Mucosa of rectum (tissue), 2 donors: ENCODE measurements around the gene NEDD8.
A peak's percentile ranks its signal among the peaks of the same experiment; 100 is the strongest.

Source experiments
- H3K27ac ChIP-seq, 2 donors: one replicate each; pipeline ENCODE4 v1.7.0; 2013; ENCODE audit warnings: inconsistent platforms in 2 of 2, low read depth in 2 of 2, low read length in 2 of 2
- H3K27me3 ChIP-seq, 2 donors: one replicate each; pipeline ENCODE4 v1.7.0; 2013; ENCODE audit warnings: low read length in 2 of 2; ENCODE audit not compliant: control insufficient read depth in 2 of 2, insufficient read depth in 2 of 2
- H3K36me3 ChIP-seq, 2 donors: one replicate each; pipeline ENCODE4 v1.7.0; 2013; ENCODE audit warnings: low read length in 2 of 2; ENCODE audit not compliant: control insufficient read depth in 2 of 2, insufficient read depth in 2 of 2
- H3K4me1 ChIP-seq, 2 donors: one replicate each; pipeline ENCODE4 v1.7.0; 2013; ENCODE audit warnings: low read length in 2 of 2, mild to moderate bottlenecking in 1 of 2; ENCODE audit not compliant: control insufficient read depth in 2 of 2, insufficient read depth in 2 of 2
- H3K4me3 ChIP-seq, 2 donors: one replicate each; pipeline ENCODE4 v1.7.0; 2013; ENCODE audit warnings: low read length in 2 of 2
- H3K9ac ChIP-seq, 2 donors: one replicate each; pipeline ENCODE4 v1.7.0; 2013; ENCODE audit warnings: low read length in 2 of 2, low read depth in 1 of 2, mild to moderate bottlenecking in 1 of 2
- H3K9me3 ChIP-seq, 2 donors: one replicate each; pipeline ENCODE4 v1.7.0; 2013; ENCODE audit warnings: low read length in 2 of 2; ENCODE audit not compliant: control insufficient read depth in 2 of 2
- donor health status: healthy.
- donor health status: Normal muscosa, but diverticular disease.

The NEDD8 gene

DNA sequence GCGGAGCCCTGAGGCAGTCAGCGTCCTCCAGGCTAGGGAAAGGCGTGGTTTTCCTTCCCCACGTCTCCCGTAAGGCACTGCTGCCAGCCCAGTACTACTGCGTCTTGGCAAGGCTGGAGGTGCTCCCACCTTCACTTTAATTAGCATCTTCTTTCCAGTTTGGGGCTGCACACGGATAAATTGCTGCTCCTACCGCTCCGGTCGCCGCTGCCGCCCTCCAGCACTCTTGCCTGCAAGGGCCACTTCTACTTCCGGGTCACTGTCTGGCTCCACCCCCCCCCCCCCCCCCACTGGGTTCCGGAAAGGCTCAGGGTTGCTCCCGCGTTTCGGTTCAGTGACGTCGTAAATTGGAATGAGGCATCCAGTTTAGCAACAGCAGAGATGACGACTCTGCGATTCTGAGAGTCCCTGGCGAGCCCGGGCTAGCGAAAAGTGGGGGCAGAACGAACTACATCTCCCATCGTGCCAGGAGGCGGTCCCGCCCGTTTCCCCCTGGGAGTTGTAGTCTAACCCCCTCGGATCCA lies at the start of gene NEDD8:
Gene NEDD8 (minus strand): TSS at position 247 of the 524 bp plus-strand sequence. CDS start 100 bp downstream, at position 147.
- H3K4me3 ChIP-seq = peak within 1 kb of the TSS; percentile 98
- no peaks in the 10 kb centered on the region for H3K9me3 ChIP-seq
- peak within 1 kb of the TSS; percentile 90 to 93 for H3K27ac ChIP-seq
- H3K4me1 ChIP-seq = peaks cover 18 to 19% of the 10 kb centered on the region in 2 donors
- peaks cover 20 to 28% of the 10 kb centered on the region in 2 donors for H3K36me3 ChIP-seq
- peak within 1 kb of the TSS; percentile 59 to 96 for H3K9ac ChIP-seq
- no peaks in the 10 kb centered on the region for H3K27me3 ChIP-seq

- Histone ChIP-seq H3K27ac (no peak overlapping the region), H3K9ac (no peak overlapping the region), H3K36me3 (no peaks in the 10 kb centered on the region), H3K27me3 (no peaks in the 10 kb centered on the region), H3K4me3 (no peak overlapping the region), H3K4me1 (peaks cover 0 to 8% of the 10 kb centered on the region in 2 donors), H3K9me3 (no peaks in the 10 kb centered on the region)
Measured at GRCh38 chr14:24281636-24282035, 49.5 kb upstream of the NEDD8 start.

GRCh38 chr14:24280797-24281460 lies 48.8 kb upstream of the NEDD8 start:
- H3K27me3 ChIP-seq = no peaks in the 10 kb centered on the region
- peaks cover 0 to 8% of the 10 kb centered on the region in 2 donors for H3K4me1 ChIP-seq
- H3K36me3 ChIP-seq = no peaks in the 10 kb centered on the region
- H3K27ac ChIP-seq = no peak overlapping the region
- H3K4me3 ChIP-seq = no peak overlapping the region
- no peak overlapping the region for H3K9ac ChIP-seq
- H3K9me3 ChIP-seq = no peaks in the 10 kb centered on the region

DNA sequence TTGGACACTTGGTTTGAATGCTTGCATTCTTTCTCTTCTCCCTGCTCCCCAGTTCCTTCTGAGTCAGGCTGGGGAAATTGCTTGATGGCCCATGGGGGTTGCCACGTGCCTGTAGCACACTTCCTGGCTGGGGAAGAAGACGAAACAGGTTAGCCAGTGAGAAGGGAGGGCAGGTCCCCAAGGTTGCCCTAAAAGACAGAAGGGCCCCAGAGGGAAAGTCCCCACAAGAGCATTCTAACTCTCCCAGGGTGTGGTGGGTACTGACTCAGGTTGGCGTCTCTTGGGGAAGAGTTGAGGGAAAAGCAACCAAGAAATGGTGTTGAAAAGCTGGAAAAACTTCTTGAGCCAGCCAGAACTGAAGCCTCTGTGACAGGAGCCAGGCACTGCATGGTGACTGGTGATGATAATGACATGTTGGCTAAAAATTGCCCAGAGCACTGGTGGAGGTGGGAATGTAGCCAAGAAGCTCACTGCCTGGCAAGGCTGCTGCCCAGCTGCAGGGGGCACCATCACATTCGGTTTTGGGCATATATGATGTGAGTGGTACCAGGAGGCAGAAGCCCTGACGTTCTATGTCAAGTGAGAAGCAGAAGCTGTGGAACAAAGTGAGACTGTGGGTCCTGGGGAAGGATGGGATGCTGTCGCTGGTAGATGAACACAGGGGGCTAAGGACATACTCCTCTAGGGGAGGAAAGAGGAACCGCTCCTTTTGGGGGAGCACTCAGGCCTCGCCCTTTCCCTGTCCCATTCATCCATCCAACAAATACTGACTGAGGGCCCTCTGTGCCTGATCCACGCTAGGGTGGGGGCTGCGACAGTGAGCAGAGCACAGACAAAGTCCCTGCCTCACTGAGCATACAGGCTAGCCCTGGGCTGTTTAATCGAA lies 47.4 kb upstream of the NEDD8 start:
- no peak overlapping the region for H3K27ac ChIP-seq
- H3K4me1 ChIP-seq = peaks cover 0 to 8% of the 10 kb centered on the region in 2 donors
- no peaks in the 10 kb centered on the region for H3K27me3 ChIP-seq
- H3K4me3 ChIP-seq = no peak overlapping the region
- no peaks in the 10 kb centered on the region for H3K36me3 ChIP-seq
- no peaks in the 10 kb centered on the region for H3K9me3 ChIP-seq
- no peak overlapping the region for H3K9ac ChIP-seq

GRCh38 chr14:24278424-24278823 lies 46.3 kb upstream of the NEDD8 start:
- no peak overlapping the region for H3K27ac ChIP-seq
- no peak overlapping the region for H3K9ac ChIP-seq
- H3K27me3 ChIP-seq = no peaks in the 10 kb centered on the region
- no peaks in the 10 kb centered on the region for H3K9me3 ChIP-seq
- H3K4me1 ChIP-seq = peaks cover 0 to 8% of the 10 kb centered on the region in 2 donors
- H3K36me3 ChIP-seq = no peaks in the 10 kb centered on the region
- H3K4me3 ChIP-seq = no peak overlapping the region

- no peak overlapping the region for H3K9ac ChIP-seq
- H3K4me3 ChIP-seq = no peak overlapping the region
- H3K27me3 ChIP-seq = no peaks in the 10 kb centered on the region
- no peaks in the 10 kb centered on the region for H3K9me3 ChIP-seq
- no peaks in the 10 kb centered on the region for H3K36me3 ChIP-seq
- peaks cover 0 to 8% of the 10 kb centered on the region in 2 donors for H3K4me1 ChIP-seq
- H3K27ac ChIP-seq = no peak overlapping the region
Measured at GRCh38 chr14:24277606-24278321, 45.6 kb upstream of the NEDD8 start.

GRCh38 chr14:24277071-24277470 lies 44.9 kb upstream of the NEDD8 start:
- H3K9ac ChIP-seq = no peak overlapping the region
- H3K27ac ChIP-seq = no peak overlapping the region
- H3K36me3 ChIP-seq = no peaks in the 10 kb centered on the region
- H3K27me3 ChIP-seq = no peaks in the 10 kb centered on the region
- H3K4me3 ChIP-seq = no peak overlapping the region
- H3K9me3 ChIP-seq = no peaks in the 10 kb centered on the region
- H3K4me1 ChIP-seq = peaks cover under 1 to 8% of the 10 kb centered on the region in 2 donors

- Histone ChIP-seq H3K9me3 (no peaks in the 10 kb centered on the region), H3K27me3 (no peaks in the 10 kb centered on the region), H3K36me3 (peaks cover 3 to 4% of the 10 kb centered on the region in 2 donors), H3K27ac (peak overlapping the region in 1 of 2 donors; percentile 17), H3K9ac (peak overlapping the region in 1 of 2 donors; percentile 10), H3K4me3 (no peak overlapping the region), H3K4me1 (peaks cover 10 to 13% of the 10 kb centered on the region in 2 donors)
Measured at GRCh38 chr14:24274101-24274543, 42.0 kb upstream of the NEDD8 start.

GRCh38 chr14:24273422-24273998 lies 41.3 kb upstream of the NEDD8 start:
- peak overlapping the region in 1 of 2 donors; percentile 17 for H3K27ac ChIP-seq
- H3K4me1 ChIP-seq = peaks cover 10 to 13% of the 10 kb centered on the region in 2 donors

More at GRCh38 chr14:24273422-24273998, 41.3 kb upstream of the NEDD8 start:
- no peaks in the 10 kb centered on the region for H3K9me3 ChIP-seq
- H3K27me3 ChIP-seq = no peaks in the 10 kb centered on the region
- no peak overlapping the region for H3K9ac ChIP-seq
- no peak overlapping the region for H3K4me3 ChIP-seq
- peaks cover 9 to 10% of the 10 kb centered on the region in 2 donors for H3K36me3 ChIP-seq
